ENCODE results near the gene OR2T11.

- TF ChIP-seq CTCF (IDR thresholded peaks at IDR 0.05) (no peak), EZH2 (IDR thresholded peaks at IDR 0.05) (no peak), EZH2phosphoT487 (IDR thresholded peaks at IDR 0.05) (no peak)
Observed at GRCh38 chr1:248592655-248593054, 42.2 kb downstream of the OR2T11 start.

Measured in neural progenitor cell (in vitro differentiated cells).